ENCODE results near the gene CD82. TPM values are rescaled to one million over a fixed set of nuclear protein-coding genes. Genes with fewer than 3 reads are reported as not detected.

The CD82 gene
- total RNA-seq, 1 experiment from 2014 or later: 32.6 TPM

DNA sequence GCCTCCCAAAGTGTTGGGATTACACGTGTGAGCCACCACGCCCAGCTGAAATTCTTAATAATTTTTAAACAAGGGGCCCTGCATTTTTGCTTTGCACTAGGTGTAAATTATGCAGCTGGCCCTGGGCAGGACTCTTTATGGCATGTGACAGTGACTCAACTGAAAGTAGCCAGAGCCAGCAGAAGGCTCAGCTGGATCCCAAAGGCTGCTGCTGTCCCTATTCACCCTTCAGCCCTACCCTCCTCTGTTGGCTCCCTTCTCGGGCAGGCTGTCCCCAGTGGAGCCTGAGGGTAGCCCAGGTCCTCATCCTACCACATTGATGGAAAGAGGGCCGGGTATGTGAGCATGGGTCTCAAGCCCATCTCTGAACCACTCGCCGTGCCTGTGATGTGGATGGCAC is 45.6 kb downstream of the CD82 start:
- TF ChIP-seq, protein P1, sequence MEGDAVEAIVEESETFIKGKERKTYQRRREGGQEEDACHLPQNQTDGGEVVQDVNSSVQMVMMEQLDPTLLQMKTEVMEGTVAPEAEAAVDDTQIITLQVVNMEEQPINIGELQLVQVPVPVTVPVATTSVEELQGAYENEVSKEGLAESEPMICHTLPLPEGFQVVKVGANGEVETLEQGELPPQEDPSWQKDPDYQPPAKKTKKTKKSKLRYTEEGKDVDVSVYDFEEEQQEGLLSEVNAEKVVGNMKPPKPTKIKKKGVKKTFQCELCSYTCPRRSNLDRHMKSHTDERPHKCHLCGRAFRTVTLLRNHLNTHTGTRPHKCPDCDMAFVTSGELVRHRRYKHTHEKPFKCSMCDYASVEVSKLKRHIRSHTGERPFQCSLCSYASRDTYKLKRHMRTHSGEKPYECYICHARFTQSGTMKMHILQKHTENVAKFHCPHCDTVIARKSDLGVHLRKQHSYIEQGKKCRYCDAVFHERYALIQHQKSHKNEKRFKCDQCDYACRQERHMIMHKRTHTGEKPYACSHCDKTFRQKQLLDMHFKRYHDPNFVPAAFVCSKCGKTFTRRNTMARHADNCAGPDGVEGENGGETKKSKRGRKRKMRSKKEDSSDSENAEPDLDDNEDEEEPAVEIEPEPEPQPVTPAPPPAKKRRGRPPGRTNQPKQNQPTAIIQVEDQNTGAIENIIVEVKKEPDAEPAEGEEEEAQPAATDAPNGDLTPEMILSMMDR (IDR thresholded peaks at IDR 0.05; ENCODE audit: unreplicated experiment): no peak
- no peaks in the 10 kb centered on the region for H3K9me3 Mint-ChIP-seq (ENCODE audit: low read depth, unreplicated experiment)
- no TSS peak for BruUV-seq (replicated peaks)
- H3K4me1 Mint-ChIP-seq (ENCODE audit: low read depth, unreplicated experiment): no peaks in the 10 kb centered on the region
- DNase-seq: no peak
- CTCF ChIA-PET: interaction anchor here (0.9 to 1.1 kb wide), 2 partner anchors 11 to 16 kb away, joined by 3 read pairs; no protein-coding TSS in a partner anchor
- no peak overlapping the region for H3K4me3 Mint-ChIP-seq (ENCODE audit: low read depth, unreplicated experiment)
- H3K36me3 Mint-ChIP-seq (ENCODE audit: insufficient read depth, unreplicated experiment): no peaks in the 10 kb centered on the region
- no peaks in the 10 kb centered on the region for H3K27me3 Mint-ChIP-seq (ENCODE audit: unreplicated experiment)
- no peak overlapping the region for H3K27ac Mint-ChIP-seq (ENCODE audit: unreplicated experiment)
- intact Hi-C loops (cut with micrococcal nuclease; ENCODE audit: unreplicated experiment): no loop called here

- intact Hi-C loops (cut with micrococcal nuclease; ENCODE audit: unreplicated experiment): no loop called here
- CTCF ChIA-PET: interaction anchor here (0.9 to 1.1 kb wide), 2 partner anchors 10 to 15 kb away, joined by 3 read pairs; no protein-coding TSS in a partner anchor
- H3K27me3 Mint-ChIP-seq (ENCODE audit: unreplicated experiment): no peaks in the 10 kb centered on the region
- TF ChIP-seq, protein P1 (IDR thresholded peaks at IDR 0.05; ENCODE audit: unreplicated experiment): no peak
- BruUV-seq (replicated peaks): no TSS peak
- no peaks in the 10 kb centered on the region for H3K36me3 Mint-ChIP-seq (ENCODE audit: insufficient read depth, unreplicated experiment)
- no peaks in the 10 kb centered on the region for H3K9me3 Mint-ChIP-seq (ENCODE audit: low read depth, unreplicated experiment)
- no peak overlapping the region for H3K4me3 Mint-ChIP-seq (ENCODE audit: low read depth, unreplicated experiment)
- H3K4me1 Mint-ChIP-seq (ENCODE audit: low read depth, unreplicated experiment): no peaks in the 10 kb centered on the region
- DNase-seq: no peak
- no peak overlapping the region for H3K27ac Mint-ChIP-seq (ENCODE audit: unreplicated experiment)
These were observed 46.4 kb downstream of the CD82 start for GRCh38 chr11:44611687-44612434.

- H3K4me1 Mint-ChIP-seq (ENCODE audit: low read depth, unreplicated experiment): no peaks in the 10 kb centered on the region
- no peaks in the 10 kb centered on the region for H3K36me3 Mint-ChIP-seq (ENCODE audit: insufficient read depth, unreplicated experiment)
- CTCF ChIA-PET: no interaction called here
- no peak for DNase-seq
- TF ChIP-seq, protein P1 (IDR thresholded peaks at IDR 0.05; ENCODE audit: unreplicated experiment): no peak
- no peaks in the 10 kb centered on the region for H3K27me3 Mint-ChIP-seq (ENCODE audit: unreplicated experiment)
- no peak overlapping the region for H3K4me3 Mint-ChIP-seq (ENCODE audit: low read depth, unreplicated experiment)
- BruUV-seq (replicated peaks): no TSS peak
- H3K27ac Mint-ChIP-seq (ENCODE audit: unreplicated experiment): no peak overlapping the region
- no peaks in the 10 kb centered on the region for H3K9me3 Mint-ChIP-seq (ENCODE audit: low read depth, unreplicated experiment)
- intact Hi-C loops (cut with micrococcal nuclease; ENCODE audit: unreplicated experiment): no loop called here
These were observed 47.7 kb downstream of the CD82 start for GRCh38 chr11:44613153-44613552.

GRCh38 chr11:44614281-44614775 is 48.9 kb downstream of the CD82 start:
- Mint-ChIP-seq H3K27me3 (ENCODE audit: unreplicated experiment) (no peaks in the 10 kb centered on the region), H3K4me3 (ENCODE audit: low read depth, unreplicated experiment) (no peak overlapping the region), H3K27ac (ENCODE audit: unreplicated experiment) (no peak overlapping the region), H3K9me3 (ENCODE audit: low read depth, unreplicated experiment) (no peaks in the 10 kb centered on the region), H3K36me3 (ENCODE audit: insufficient read depth, unreplicated experiment) (no peaks in the 10 kb centered on the region), H3K4me1 (ENCODE audit: low read depth, unreplicated experiment) (no peaks in the 10 kb centered on the region)
- no TSS peak for BruUV-seq (replicated peaks)
- no peak for DNase-seq
- CTCF ChIA-PET: no interaction called here
- TF ChIP-seq, protein P1 (IDR thresholded peaks at IDR 0.05; ENCODE audit: unreplicated experiment): no peak
- intact Hi-C loops (cut with micrococcal nuclease; ENCODE audit: unreplicated experiment): no loop called here
